BLaER1 (cell line): ENCODE data around the gene CNOT4.

ENCODE experiments used
- H3K27ac ChIP-seq: shearing (Covaris generic); formaldehyde crosslinking; 2 replicates; pipeline ENCODE4 v1.8.1; 2022
- H3K27me3 ChIP-seq: shearing (Covaris generic); formaldehyde crosslinking; 2 replicates; pipeline ENCODE4 v1.8.1; 2022
- H3K36me3 ChIP-seq: shearing (Covaris generic); formaldehyde crosslinking; 2 replicates; pipeline ENCODE4 v1.8.1; 2022
- H3K4me1 ChIP-seq: shearing (Covaris generic); formaldehyde crosslinking; 2 replicates; pipeline ENCODE4 v1.8.1; 2022
- H3K4me2 ChIP-seq: shearing (Covaris generic); formaldehyde crosslinking; 2 replicates; pipeline ENCODE4 v1.8.1; 2022
- H3K4me3 ChIP-seq: shearing (Covaris generic); formaldehyde crosslinking; 2 replicates; pipeline ENCODE4 v1.8.1; 2022
- H3K9ac ChIP-seq: shearing (Covaris generic); formaldehyde crosslinking; 2 replicates; pipeline ENCODE4 v1.8.1; 2022
- H3K9me3 ChIP-seq: shearing (Covaris generic); formaldehyde crosslinking; 2 replicates; pipeline ENCODE4 v1.8.1; 2022
- H4K20me1 ChIP-seq: shearing (Covaris generic); formaldehyde crosslinking; 2 replicates; pipeline ENCODE4 v1.8.1; 2022
- Cebpa-rat ChIP-seq: shearing (Covaris generic); IDR thresholded peaks from 2 replicates; pipeline ENCODE4 v1.8.1; 2022

Gene CNOT4

GRCh38 chr7:135414208-135414607, 95.7 kb downstream of the CNOT4 start:
- peaks cover 14% of the 10 kb centered on the region; the same call in 1 of the 2 replicates for H4K20me1 ChIP-seq
- H3K4me2 ChIP-seq = no peak overlapping the region

DNA sequence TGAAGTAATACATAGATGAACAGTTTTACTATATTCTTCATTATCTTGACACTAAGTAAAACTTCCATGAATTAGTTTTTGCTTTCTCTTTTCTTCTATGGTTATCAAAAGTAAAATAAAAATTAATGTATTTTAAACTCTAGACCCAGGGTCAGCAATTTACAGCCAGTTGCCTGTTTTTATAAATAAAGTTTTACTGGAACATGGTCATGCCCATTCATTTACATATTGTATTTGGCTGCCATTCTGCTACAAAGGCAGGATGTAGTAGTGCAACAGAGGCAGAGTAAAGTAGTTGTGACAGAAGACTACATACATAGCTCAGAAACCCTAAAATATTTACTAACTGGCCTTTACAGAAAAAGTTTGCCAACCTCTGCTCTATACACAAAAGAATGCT, 98.8 kb downstream of the CNOT4 start:
- no peaks in the 10 kb centered on the region for H3K9me3 ChIP-seq
- no peak for TF ChIP-seq Cebpa-rat
- H3K4me3 ChIP-seq = no peak overlapping the region
- no peak overlapping the region for H3K4me2 ChIP-seq
- peaks cover 29% of the 10 kb centered on the region for H3K36me3 ChIP-seq
- no peak overlapping the region for H3K27ac ChIP-seq
- peaks cover 5% of the 10 kb centered on the region; the same call in 1 of the 2 replicates for H3K4me1 ChIP-seq
- no peaks in the 10 kb centered on the region for H3K27me3 ChIP-seq
- no peak overlapping the region for H3K9ac ChIP-seq
- H4K20me1 ChIP-seq = peaks cover 6% of the 10 kb centered on the region; the same call in 1 of the 2 replicates

More at GRCh38 chr7:135414208-135414607, 95.7 kb downstream of the CNOT4 start:
- no peaks in the 10 kb centered on the region for H3K9me3 ChIP-seq
- H3K36me3 ChIP-seq = peaks cover 35% of the 10 kb centered on the region
- H3K9ac ChIP-seq = no peak overlapping the region
- TF ChIP-seq Cebpa-rat = no peak
- H3K4me1 ChIP-seq = no peaks in the 10 kb centered on the region
- H3K27me3 ChIP-seq = no peaks in the 10 kb centered on the region
- H3K4me3 ChIP-seq = no peak overlapping the region
- no peak overlapping the region for H3K27ac ChIP-seq

- H4K20me1 ChIP-seq = peaks cover 6% of the 10 kb centered on the region; the same call in 1 of the 2 replicates
- no peak overlapping the region for H3K4me3 ChIP-seq
- TF ChIP-seq Cebpa-rat = no peak
- no peak overlapping the region for H3K27ac ChIP-seq
- H3K36me3 ChIP-seq = peaks cover 29% of the 10 kb centered on the region
- H3K9me3 ChIP-seq = no peaks in the 10 kb centered on the region
- no peaks in the 10 kb centered on the region for H3K27me3 ChIP-seq
- no peak overlapping the region for H3K9ac ChIP-seq
- peaks cover 5% of the 10 kb centered on the region; the same call in 1 of the 2 replicates for H3K4me1 ChIP-seq
- H3K4me2 ChIP-seq = no peak overlapping the region
Measured at GRCh38 chr7:135410543-135410942, 99.4 kb downstream of the CNOT4 start.

GRCh38 chr7:135409845-135410542, 99.9 kb downstream of the CNOT4 start:
- Histone ChIP-seq H3K27me3 (no peaks in the 10 kb centered on the region), H3K4me3 (no peak overlapping the region), H3K27ac (no peak overlapping the region), H3K9ac (no peak overlapping the region), H3K36me3 (peaks cover 29% of the 10 kb centered on the region), H3K9me3 (no peaks in the 10 kb centered on the region), H3K4me2 (no peak overlapping the region), H4K20me1 (peaks cover 3% of the 10 kb centered on the region; the same call in 1 of the 2 replicates), H3K4me1 (peaks cover 5% of the 10 kb centered on the region; the same call in 1 of the 2 replicates)
- no peak for TF ChIP-seq Cebpa-rat

DNA sequence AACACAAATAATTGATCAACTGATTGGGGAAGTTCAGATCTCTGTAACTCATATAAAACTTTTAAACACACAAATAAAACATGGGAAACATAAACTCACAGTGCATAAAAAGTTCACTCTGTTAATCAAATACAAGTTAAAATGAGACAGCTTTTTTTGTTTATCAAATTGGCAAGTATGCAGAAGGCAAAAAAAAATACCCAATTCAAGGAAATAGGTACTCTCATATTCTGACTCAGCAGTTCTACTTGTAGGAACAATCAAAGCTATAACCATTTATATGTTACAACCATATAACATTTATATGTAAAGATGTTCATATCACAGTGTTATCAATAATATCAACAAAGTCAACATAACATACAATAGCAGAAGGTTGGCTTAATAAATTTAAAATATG, 102.0 kb downstream of the CNOT4 start:
- no peak overlapping the region for H3K4me3 ChIP-seq

GRCh38 chr7:135406918-135407317, 103.0 kb downstream of the CNOT4 start:
- Histone ChIP-seq H3K9me3 (no peaks in the 10 kb centered on the region), H4K20me1 (no peaks in the 10 kb centered on the region), H3K27ac (no peak overlapping the region), H3K4me1 (peaks cover 5% of the 10 kb centered on the region; the same call in 1 of the 2 replicates), H3K27me3 (no peaks in the 10 kb centered on the region), H3K4me3 (no peak overlapping the region), H3K36me3 (peaks cover 21% of the 10 kb centered on the region), H3K4me2 (no peak overlapping the region), H3K9ac (no peak overlapping the region)
- no peak for TF ChIP-seq Cebpa-rat

More for the DNA sequence above, 102.0 kb downstream of the CNOT4 start:
- H3K36me3 ChIP-seq = peaks cover 21% of the 10 kb centered on the region
- H3K9ac ChIP-seq = no peak overlapping the region
- H3K4me2 ChIP-seq = no peak overlapping the region
- H3K4me1 ChIP-seq = peaks cover 5% of the 10 kb centered on the region; the same call in 1 of the 2 replicates
- no peaks in the 10 kb centered on the region for H4K20me1 ChIP-seq
- H3K27ac ChIP-seq = no peak overlapping the region
- no peaks in the 10 kb centered on the region for H3K27me3 ChIP-seq
- TF ChIP-seq Cebpa-rat = no peak
- H3K9me3 ChIP-seq = no peaks in the 10 kb centered on the region

- no peak overlapping the region for H3K9ac ChIP-seq
- H3K36me3 ChIP-seq = peaks cover 18% of the 10 kb centered on the region
- no peak overlapping the region for H3K27ac ChIP-seq
- no peaks in the 10 kb centered on the region for H4K20me1 ChIP-seq
- H3K4me2 ChIP-seq = no peak overlapping the region
- TF ChIP-seq Cebpa-rat = no peak
- H3K4me3 ChIP-seq = no peak overlapping the region
- no peaks in the 10 kb centered on the region for H3K9me3 ChIP-seq
- H3K27me3 ChIP-seq = no peaks in the 10 kb centered on the region
- H3K4me1 ChIP-seq = peaks cover 5% of the 10 kb centered on the region; the same call in 1 of the 2 replicates
Measured at GRCh38 chr7:135405969-135406368, 103.9 kb downstream of the CNOT4 start.

- H4K20me1 ChIP-seq = no peaks in the 10 kb centered on the region
- no peak overlapping the region for H3K4me2 ChIP-seq
- H3K9me3 ChIP-seq = no peaks in the 10 kb centered on the region
- H3K36me3 ChIP-seq = peaks cover 12% of the 10 kb centered on the region
- no peak overlapping the region for H3K9ac ChIP-seq
- no peak overlapping the region for H3K4me3 ChIP-seq
- H3K27ac ChIP-seq = no peak overlapping the region
- TF ChIP-seq Cebpa-rat = no peak
- H3K4me1 ChIP-seq = no peaks in the 10 kb centered on the region; the same call in 1 of the 2 replicates
- H3K27me3 ChIP-seq = no peaks in the 10 kb centered on the region
Measured at GRCh38 chr7:135403302-135403701, 106.6 kb downstream of the CNOT4 start.

DNA sequence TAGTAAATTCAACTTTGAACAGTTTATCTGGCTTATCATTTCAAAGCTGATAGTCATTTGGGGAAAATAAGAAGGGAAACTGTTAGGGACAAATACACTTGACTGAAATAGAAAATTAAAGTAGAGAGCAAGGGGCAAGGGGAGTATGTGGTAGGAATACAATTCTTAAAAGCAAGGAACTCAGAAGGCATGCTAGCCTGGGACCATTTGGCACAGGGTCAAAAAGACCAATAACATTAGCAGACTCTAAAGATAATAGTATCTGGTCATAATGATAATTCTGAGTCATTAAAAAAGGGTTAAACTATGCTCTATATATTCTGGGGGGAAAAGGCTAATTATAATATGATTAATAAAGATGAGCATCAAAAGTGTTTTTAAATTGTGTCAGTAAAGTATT, 112.2 kb downstream of the CNOT4 start:
- H3K4me3 ChIP-seq = no peak overlapping the region
- no peak overlapping the region for H3K4me2 ChIP-seq
- H3K4me1 ChIP-seq = no peaks in the 10 kb centered on the region
- no peaks in the 10 kb centered on the region for H4K20me1 ChIP-seq
- H3K9ac ChIP-seq = no peak overlapping the region
- H3K27me3 ChIP-seq = no peaks in the 10 kb centered on the region
- TF ChIP-seq Cebpa-rat = no peak
- H3K27ac ChIP-seq = no peak overlapping the region
- no peaks in the 10 kb centered on the region for H3K9me3 ChIP-seq
- H3K36me3 ChIP-seq = peaks cover 18% of the 10 kb centered on the region

DNA sequence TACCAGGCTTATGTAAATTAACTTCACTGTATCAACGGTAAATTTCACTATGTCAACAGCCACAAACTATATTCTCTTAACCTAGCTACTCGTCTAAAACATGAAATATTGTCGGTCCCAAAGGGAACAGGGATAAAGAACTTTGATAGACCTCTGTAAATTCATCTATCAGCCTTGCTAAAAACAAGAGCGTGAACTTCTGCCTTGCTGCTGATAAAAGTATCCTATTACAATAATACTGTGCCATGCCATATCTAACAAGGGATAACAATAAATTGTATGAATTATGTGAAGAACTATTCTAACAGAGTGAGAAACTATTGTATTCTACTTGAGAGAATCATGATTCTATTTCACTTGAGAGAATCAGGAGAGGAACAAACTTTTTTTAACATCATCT, 117.2 kb downstream of the CNOT4 start:
- Histone ChIP-seq H3K36me3 (peaks cover 23% of the 10 kb centered on the region), H4K20me1 (0 out of 2 replicates have a peak, but pooled peaks cover 5% of the 10 kb centered on the region)

More for the DNA sequence above, 117.2 kb downstream of the CNOT4 start:
- Histone ChIP-seq H3K27ac (no peak overlapping the region), H3K4me3 (no peak overlapping the region), H3K9ac (no peak overlapping the region), H3K4me1 (peaks cover 5% of the 10 kb centered on the region; the same call in 1 of the 2 replicates), H3K9me3 (no peaks in the 10 kb centered on the region), H3K27me3 (no peaks in the 10 kb centered on the region), H3K4me2 (no peak overlapping the region)
- TF ChIP-seq Cebpa-rat = no peak
